Kidney (tissue), 14 donors: Measurements from ENCODE around the gene BEND5. TPM values are rescaled to one million over a fixed set of nuclear protein-coding genes. Genes with fewer than 3 reads are reported as not detected.

Experiments
- DNase-seq, 5 donors: peaks; one replicate each; pipeline ENCODE4 v3.0.0-alpha.2; 2013 to 2020
- FAIRE-seq: peaks from 2 replicates; lab custom pipeline; 2012; peaks lifted over from hg19 to GRCh38; lab: Jason Lieb, UNC
- H3K27ac ChIP-seq, 2 donors: one replicate each; pipeline ENCODE4 v1.7.0; 2013; ENCODE audit warnings: low read depth in 2 of 2, low read length in 2 of 2, inconsistent platforms in 1 of 2
- H3K27me3 ChIP-seq: one replicate; pipeline ENCODE4 v1.7.1; 2013; ENCODE audit warnings: low read length, inconsistent platforms; ENCODE audit not compliant: control insufficient read depth, insufficient read depth
- H3K36me3 ChIP-seq, 3 donors: one replicate each; pipeline versions ENCODE4 v1.7.0 to v1.7.1; 2013; ENCODE audit warnings: low read length in 3 of 3, control low read depth in 1 of 3, inconsistent platforms in 1 of 3; ENCODE audit not compliant: insufficient read depth in 3 of 3, control insufficient read depth in 2 of 3
- H3K4me1 ChIP-seq, 3 donors: one replicate each; pipeline versions ENCODE4 v1.7.0 to v1.7.1; 2013; ENCODE audit warnings: low read length in 3 of 3, inconsistent platforms in 1 of 3, low read depth in 1 of 3; ENCODE audit not compliant: control insufficient read depth in 2 of 3, insufficient read depth in 2 of 3
- H3K4me3 ChIP-seq, 3 donors: one replicate each; pipeline versions ENCODE4 v1.7.0 to v1.8.1; 2013; ENCODE audit warnings: low read length in 3 of 3, control low read depth in 1 of 3, inconsistent platforms in 1 of 3
- H3K9ac ChIP-seq, 3 donors: one replicate each; pipeline versions ENCODE4 v1.7.0 to v1.7.1; 2013; ENCODE audit warnings: low read length in 3 of 3, control low read depth in 1 of 3, inconsistent platforms in 1 of 3
- H3K9me3 ChIP-seq, 3 donors: one replicate each; pipeline versions ENCODE4 v1.7.0 to v1.7.1; 2013; ENCODE audit warnings: low read length in 3 of 3, control low read depth in 1 of 3, inconsistent platforms in 1 of 3; ENCODE audit not compliant: control insufficient read depth in 2 of 3, insufficient read depth in 1 of 3
- intact Hi-C: fragments of 100-400 bp; cut with DNase I; formaldehyde crosslinking; loops from one replicate; pipeline ENCODE4 v1.11.1; 2022
- polyA plus RNA-seq: library from polyadenylated mRNA; stranded (reverse); fragments of 350-450 nt; fragmentation: Illumina TruSeq; extraction: RNeasy Lipid Tissue Mini Kit (QIAGEN cat#74804); gene quantifications from one replicate; pipeline ENCODE4 v1.2.3, GENCODE V29; 2014; ENCODE audit warnings: low read depth, low replicate concordance; ENCODE audit not compliant: insufficient read depth
- total RNA-seq: library from RNA; stranded (reverse); fragmentation: NEBNext Ultra II Directional; extraction: Animal tissue kit (Norgen Biotek cat#: 25700); gene quantifications from one replicate; pipeline ENCODE4 v1.2.1, GENCODE V29; 2021
- TF ChIP-seq, protein P1 (sequence below): IDR thresholded peaks from 3 replicates; pipeline ENCODE4 v1.5.1; 2012; ENCODE audit warnings: mild to moderate bottlenecking, moderate library complexity, borderline replicate concordance; ENCODE audit not compliant: insufficient read depth; ENCODE audit errors: extremely low read depth
- donor health status: control.
- donor health status: control.
- donor health status: control.
- donor health status: control.
- donor health status: control.
- donor health status: DM: yes; HTN: yes; CAD: no.
- donor health status: Normal renal cell carcinoma (clear cell type).

Gene BEND5
- total and polyA plus RNA-seq, 2 donors from 2014 or later, result 11.6 to 27.1 TPM

DNA sequence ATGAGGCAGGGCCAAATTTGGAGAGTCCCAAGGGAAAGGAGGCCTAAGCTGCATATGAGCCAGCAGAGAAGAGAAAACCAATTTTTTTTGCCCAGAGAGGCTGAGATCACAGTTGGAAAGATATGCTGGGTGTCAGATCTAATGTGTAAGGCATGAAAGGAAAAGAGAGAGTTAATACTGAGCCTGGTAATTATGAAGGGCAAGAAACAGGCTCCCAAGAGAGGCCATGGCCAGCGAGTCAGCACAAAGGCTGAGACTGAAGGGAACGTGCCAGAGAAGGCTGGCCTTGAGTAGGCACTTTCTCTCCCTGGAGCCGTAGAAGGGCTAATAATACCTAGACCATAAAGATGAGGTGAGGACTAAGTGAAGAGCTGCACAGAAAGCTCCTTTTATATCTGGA, 31.8 kb upstream of the BEND5 start:
- DNase-seq (no peak), FAIRE-seq (no peak)
- Histone ChIP-seq H3K27ac (no peak overlapping the region), H3K9ac (no peak overlapping the region), H3K4me3 (no peak overlapping the region), H3K27me3 (no peaks in the 10 kb centered on the region), H3K36me3 (no peaks in the 10 kb centered on the region), H3K4me1 (peaks cover 0 to 2% (median 0%) of the 10 kb centered on the region in 3 donors), H3K9me3 (no peaks in the 10 kb centered on the region)
- TF ChIP-seq, protein P1, sequence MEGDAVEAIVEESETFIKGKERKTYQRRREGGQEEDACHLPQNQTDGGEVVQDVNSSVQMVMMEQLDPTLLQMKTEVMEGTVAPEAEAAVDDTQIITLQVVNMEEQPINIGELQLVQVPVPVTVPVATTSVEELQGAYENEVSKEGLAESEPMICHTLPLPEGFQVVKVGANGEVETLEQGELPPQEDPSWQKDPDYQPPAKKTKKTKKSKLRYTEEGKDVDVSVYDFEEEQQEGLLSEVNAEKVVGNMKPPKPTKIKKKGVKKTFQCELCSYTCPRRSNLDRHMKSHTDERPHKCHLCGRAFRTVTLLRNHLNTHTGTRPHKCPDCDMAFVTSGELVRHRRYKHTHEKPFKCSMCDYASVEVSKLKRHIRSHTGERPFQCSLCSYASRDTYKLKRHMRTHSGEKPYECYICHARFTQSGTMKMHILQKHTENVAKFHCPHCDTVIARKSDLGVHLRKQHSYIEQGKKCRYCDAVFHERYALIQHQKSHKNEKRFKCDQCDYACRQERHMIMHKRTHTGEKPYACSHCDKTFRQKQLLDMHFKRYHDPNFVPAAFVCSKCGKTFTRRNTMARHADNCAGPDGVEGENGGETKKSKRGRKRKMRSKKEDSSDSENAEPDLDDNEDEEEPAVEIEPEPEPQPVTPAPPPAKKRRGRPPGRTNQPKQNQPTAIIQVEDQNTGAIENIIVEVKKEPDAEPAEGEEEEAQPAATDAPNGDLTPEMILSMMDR, result no peak
- intact Hi-C loops, result no loop called here

DNA sequence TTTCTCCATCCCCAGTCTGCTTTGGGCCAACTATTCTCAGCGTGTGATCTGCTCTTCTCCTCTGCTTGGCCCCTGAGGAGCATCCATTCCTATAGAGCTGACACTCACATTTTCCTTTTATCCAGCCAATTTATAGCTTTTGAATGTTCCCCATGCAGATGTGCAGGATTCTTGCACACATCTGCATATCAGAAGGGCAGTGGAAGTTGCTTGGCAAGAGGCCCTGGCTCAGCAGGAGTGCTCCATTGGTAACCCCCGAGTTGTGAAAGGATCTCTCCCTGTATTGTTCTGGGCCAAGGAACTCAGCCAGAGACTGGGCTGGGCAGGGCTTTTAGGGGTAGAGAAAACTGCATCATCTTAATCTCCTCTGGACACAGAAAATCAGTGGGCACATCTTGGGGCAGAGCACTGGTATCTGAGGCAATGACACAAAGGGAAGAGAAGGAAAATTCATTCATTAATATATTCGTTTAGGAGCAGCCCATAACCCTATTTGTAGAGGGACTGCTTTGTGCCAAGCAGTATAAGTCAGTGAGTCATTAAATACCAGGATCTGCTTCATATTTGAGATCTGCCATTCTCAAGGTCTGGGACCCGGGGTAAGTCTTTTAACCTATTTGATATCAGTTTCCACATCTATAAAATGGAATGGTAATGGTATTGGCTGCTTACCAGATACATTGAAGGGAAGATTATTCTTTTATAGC, 31.0 kb upstream of the BEND5 start:
- FAIRE-seq, result no peak

DNA sequence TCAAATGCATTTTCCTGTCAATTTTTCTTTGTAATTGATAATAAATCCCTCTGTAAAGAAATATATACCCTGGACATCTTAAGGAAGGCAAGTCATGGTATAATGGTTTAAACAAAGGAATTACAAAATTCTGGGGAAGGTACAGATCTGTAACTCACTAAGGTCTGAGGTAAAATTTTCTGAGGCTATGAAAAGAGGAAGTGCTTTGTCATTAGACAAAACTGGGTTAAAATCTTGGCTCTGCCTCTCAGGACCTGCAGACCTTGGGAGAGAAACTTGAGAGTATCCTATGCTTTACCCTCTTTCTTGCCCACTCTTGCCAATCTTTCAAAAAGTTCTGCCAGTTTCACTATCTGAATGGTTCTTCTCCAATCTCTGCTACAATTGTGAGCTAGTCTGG, 26.8 kb upstream of the BEND5 start:
- H3K27ac ChIP-seq, result no peak overlapping the region
- H3K36me3 ChIP-seq, result no peaks in the 10 kb centered on the region
- no peak for DNase-seq
- H3K27me3 ChIP-seq, result no peaks in the 10 kb centered on the region
- no peak overlapping the region for H3K9ac ChIP-seq
- H3K4me1 ChIP-seq, result no peaks in the 10 kb centered on the region
- FAIRE-seq, result no peak
- no peaks in the 10 kb centered on the region for H3K9me3 ChIP-seq
- TF ChIP-seq, protein P1, result no peak
- H3K4me3 ChIP-seq, result no peak overlapping the region
- intact Hi-C loops, result no loop called here

More for the DNA sequence above, 31.0 kb upstream of the BEND5 start:
- Histone ChIP-seq H3K4me1 (peaks cover 0 to 2% (median 0%) of the 10 kb centered on the region in 3 donors), H3K27ac (no peak overlapping the region), H3K9ac (no peak overlapping the region), H3K27me3 (no peaks in the 10 kb centered on the region), H3K36me3 (no peaks in the 10 kb centered on the region), H3K4me3 (no peak overlapping the region), H3K9me3 (no peaks in the 10 kb centered on the region)
- DNase-seq, result no peak
- intact Hi-C loops, result no loop called here
- TF ChIP-seq, protein P1, result no peak
